ENCODE results near the gene DLD.

The DLD gene

DNA sequence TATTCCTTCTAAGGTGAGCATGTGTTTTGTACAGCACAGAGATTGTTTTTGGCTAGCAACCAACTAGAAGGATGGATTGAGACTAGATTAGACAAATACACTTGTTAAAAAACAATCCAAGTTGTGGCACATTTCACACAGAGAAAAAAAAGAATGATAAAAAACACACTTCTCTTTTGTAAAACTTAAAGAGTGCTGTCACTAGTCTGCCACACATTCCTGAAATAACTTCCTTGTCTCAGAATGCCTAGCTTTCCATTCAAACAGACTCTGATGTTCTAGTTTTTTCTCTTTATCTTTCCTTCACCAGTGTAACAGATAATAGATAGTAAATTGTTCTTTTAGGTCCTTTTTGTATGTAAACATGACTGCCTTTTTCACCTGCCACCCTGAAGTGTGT is 11.4 kb downstream of the DLD start:
- DNase-seq = no peak
- TF ChIP-seq, protein P1, sequence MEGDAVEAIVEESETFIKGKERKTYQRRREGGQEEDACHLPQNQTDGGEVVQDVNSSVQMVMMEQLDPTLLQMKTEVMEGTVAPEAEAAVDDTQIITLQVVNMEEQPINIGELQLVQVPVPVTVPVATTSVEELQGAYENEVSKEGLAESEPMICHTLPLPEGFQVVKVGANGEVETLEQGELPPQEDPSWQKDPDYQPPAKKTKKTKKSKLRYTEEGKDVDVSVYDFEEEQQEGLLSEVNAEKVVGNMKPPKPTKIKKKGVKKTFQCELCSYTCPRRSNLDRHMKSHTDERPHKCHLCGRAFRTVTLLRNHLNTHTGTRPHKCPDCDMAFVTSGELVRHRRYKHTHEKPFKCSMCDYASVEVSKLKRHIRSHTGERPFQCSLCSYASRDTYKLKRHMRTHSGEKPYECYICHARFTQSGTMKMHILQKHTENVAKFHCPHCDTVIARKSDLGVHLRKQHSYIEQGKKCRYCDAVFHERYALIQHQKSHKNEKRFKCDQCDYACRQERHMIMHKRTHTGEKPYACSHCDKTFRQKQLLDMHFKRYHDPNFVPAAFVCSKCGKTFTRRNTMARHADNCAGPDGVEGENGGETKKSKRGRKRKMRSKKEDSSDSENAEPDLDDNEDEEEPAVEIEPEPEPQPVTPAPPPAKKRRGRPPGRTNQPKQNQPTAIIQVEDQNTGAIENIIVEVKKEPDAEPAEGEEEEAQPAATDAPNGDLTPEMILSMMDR (IDR thresholded peaks at IDR 0.05) = no peak
- no peak overlapping the region for H3K27ac ChIP-seq
- H3K9me3 ChIP-seq = no peaks in the 10 kb centered on the region
- peaks cover 0 to 18% (median 2%) of the 10 kb centered on the region in 4 donors for H3K4me1 ChIP-seq
- intact Hi-C loops (cut with DNase I; ENCODE audit: low total_unique reads) = no loop called here
- H3K4me3 ChIP-seq = no peak overlapping the region
- peaks cover 25 to 44% (median 42%) of the 10 kb centered on the region in 3 donors for H3K36me3 ChIP-seq
- H3K27me3 ChIP-seq = no peaks in the 10 kb centered on the region

DNA sequence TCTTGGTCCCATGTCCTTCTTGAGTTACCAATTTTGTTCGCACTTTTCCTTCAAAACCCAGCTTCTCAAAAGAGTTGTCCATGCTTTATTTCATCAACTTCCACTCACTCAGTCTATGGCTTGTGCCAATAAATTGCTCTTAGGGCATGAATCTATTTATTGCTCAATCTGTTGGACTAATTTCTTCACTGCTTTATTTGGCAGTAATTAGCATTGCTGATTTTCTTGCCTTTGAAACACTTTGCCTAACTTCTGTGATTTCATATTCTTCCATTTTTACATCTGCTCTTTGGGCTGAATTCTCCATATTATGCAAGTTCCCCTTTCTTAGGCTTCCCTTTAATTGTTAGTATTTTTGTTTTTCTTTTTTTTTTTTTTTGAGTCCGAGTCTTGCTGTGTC is 16.8 kb downstream of the DLD start:
- Histone ChIP-seq H3K9me3 (no peaks in the 10 kb centered on the region), H3K27ac (no peak overlapping the region), H3K4me3 (no peak overlapping the region)

DNA sequence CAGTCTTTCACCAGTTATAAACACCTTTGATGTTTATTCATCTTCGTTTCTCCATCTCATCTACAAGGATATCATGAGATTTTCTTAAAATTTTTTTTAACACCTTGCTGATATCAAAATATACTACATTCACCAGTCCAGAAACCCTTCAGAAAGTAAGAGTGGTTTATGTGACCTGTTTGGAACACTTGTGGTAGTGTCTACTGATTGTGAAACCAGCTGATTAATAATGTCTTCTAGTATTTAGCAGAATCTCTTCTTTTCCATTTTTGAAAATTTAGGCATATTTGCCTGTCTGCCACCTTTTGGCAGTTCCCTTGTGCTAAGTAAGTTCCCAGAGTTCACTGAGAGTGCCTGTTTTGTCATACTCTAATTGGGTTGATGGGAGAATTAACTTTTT is 18.5 kb downstream of the DLD start:
- Histone ChIP-seq H3K27ac (no peak overlapping the region), H3K27me3 (no peaks in the 10 kb centered on the region), H3K4me3 (no peak overlapping the region), H3K36me3 (peaks cover 52 to 74% (median 61%) of the 10 kb centered on the region in 3 donors), H3K4me1 (no peaks in the 10 kb centered on the region), H3K9me3 (no peaks in the 10 kb centered on the region)
- TF ChIP-seq, protein P1 (IDR thresholded peaks at IDR 0.05) = no peak
- intact Hi-C loops (cut with DNase I; ENCODE audit: low total_unique reads) = no loop called here
- DNase-seq = no peak

More for the DNA sequence above, 16.8 kb downstream of the DLD start:
- Histone ChIP-seq H3K27me3 (no peaks in the 10 kb centered on the region), H3K36me3 (peaks cover 61 to 88% (median 75%) of the 10 kb centered on the region in 3 donors), H3K4me1 (no peaks in the 10 kb centered on the region)
- TF ChIP-seq, protein P1 (IDR thresholded peaks at IDR 0.05) = no peak
- no peak for DNase-seq
- intact Hi-C loops (cut with DNase I; ENCODE audit: low total_unique reads) = no loop called here

DNA sequence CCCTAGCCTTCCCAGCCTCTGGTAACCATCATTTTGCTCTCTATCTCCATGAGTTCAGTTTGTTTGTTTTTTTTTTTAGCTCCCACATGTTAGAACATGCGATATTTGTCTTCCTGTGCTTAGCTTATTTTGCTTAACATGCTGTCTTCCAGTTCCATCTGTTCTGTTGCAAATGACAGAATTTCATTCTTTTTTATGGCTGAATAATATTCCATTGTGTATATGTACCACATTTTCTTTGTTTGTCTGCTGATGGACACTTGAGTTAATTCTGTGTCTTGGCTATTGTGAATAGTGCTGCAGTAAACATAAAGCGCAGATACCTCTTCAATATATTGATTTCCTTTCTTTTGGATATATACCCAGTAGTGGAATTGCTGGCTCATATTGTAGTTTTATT is 21.0 kb downstream of the DLD start:
- Histone ChIP-seq H3K27me3 (no peaks in the 10 kb centered on the region), H3K36me3 (peaks cover 55 to 60% (median 57%) of the 10 kb centered on the region in 3 donors), H3K9me3 (no peaks in the 10 kb centered on the region), H3K4me3 (no peak overlapping the region), H3K27ac (no peak overlapping the region), H3K4me1 (no peaks in the 10 kb centered on the region)
- TF ChIP-seq, protein P1 (IDR thresholded peaks at IDR 0.05) = no peak
- no peak for DNase-seq
- intact Hi-C loops (cut with DNase I; ENCODE audit: low total_unique reads) = no loop called here

DNA sequence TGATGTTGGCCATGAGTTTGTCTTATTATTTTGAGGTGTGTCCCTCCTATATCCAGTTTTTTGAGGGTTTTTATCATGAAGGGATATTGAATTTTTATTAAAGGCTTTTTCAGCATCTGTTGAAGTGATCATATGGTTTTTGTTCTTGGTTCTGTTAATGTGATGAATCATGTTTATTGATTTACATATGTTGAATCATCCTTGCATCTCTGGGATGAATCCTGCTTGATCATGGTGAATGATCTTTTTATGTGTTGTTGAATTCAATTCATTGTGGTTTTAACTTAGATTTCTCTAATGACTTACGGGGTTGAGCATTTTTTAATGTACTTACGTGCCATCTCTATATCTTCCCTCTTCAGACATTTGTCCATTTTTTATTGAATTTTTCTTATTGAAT is 22.9 kb downstream of the DLD start:
- no peaks in the 10 kb centered on the region for H3K4me1 ChIP-seq
- H3K27ac ChIP-seq = no peak overlapping the region
- intact Hi-C loops (cut with DNase I; ENCODE audit: low total_unique reads) = no loop called here
- H3K36me3 ChIP-seq = peaks cover 58 to 65% (median 64%) of the 10 kb centered on the region in 3 donors
- no peaks in the 10 kb centered on the region for H3K9me3 ChIP-seq
- TF ChIP-seq, protein P1 (IDR thresholded peaks at IDR 0.05) = no peak
- no peak overlapping the region for H3K4me3 ChIP-seq
- DNase-seq = no peak
- no peaks in the 10 kb centered on the region for H3K27me3 ChIP-seq

DNA sequence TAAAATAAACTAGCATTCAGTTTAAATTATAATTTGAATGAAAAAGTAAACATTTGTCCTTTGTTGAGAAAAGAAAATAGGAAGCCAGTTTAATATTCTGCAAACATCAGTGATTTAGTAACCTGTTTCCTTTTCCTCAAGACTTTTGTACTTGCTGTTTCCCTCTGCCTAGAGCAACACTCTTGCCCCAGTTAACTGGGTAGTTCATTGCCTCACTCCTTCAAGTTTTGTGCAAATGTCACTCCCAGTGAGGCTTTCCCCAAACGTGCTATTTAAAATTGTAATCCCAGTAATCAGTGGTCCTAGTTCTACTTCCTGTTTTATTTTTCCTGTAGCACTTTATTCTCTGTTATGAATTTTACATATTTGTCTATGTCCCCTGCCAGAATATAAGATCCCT is 23.8 kb downstream of the DLD start:
- Histone ChIP-seq H3K27ac (no peak overlapping the region), H3K9me3 (no peaks in the 10 kb centered on the region), H3K27me3 (no peaks in the 10 kb centered on the region), H3K4me1 (no peaks in the 10 kb centered on the region), H3K4me3 (no peak overlapping the region), H3K36me3 (peaks cover 58 to 69% (median 62%) of the 10 kb centered on the region in 3 donors)
- TF ChIP-seq, protein P1 (IDR thresholded peaks at IDR 0.05) = no peak
- DNase-seq = no peak
- intact Hi-C loops (cut with DNase I; ENCODE audit: low total_unique reads) = no loop called here
